ENCODE measurements around the gene KDM6A.
"Not testable (repeated sequence)": the region's sequence is repeated elsewhere in the genome, so short reads cannot be mapped to it uniquely, and the experiment has no call there.

Gene KDM6A

DNA sequence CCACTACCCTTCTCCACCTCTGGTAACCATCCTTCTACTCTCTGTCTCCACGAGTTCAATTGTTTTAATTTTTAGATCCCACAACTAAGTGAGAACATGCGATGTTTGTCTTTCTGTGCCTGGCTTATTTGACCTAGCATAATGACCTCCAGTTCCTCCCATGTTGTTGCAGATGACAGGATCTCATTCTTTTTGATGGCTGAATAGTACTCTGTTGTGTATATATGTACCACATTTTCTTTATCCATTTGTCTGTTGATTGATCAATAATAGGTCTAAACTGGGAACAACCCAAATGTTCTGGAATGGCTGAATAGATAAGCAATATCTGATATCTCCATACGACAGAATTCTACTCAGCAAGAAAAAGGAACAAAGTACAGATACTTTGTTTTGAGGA, 260.5 kb downstream of the KDM6A start:
- DNase-seq = no peak

DNA sequence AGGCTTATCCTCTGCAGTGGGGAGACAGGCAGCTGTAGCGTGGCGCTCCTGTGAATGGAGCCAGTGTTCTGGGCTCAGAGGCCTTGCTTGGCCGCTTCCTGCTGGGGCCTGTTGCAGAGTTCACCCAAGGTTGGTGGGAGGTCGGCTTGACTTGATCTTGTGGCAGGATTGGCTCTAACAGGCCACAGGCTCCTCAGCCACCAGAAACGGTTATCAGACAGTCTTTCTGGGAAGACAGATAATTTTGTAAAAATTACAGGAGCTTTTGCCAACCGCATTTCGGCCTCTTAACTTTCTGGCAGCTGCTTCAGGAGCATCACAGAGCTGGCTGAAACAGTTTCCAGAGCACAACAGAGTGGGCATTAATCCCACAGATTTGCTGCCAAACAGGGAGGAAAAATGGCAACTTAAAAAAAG, 261.3 kb downstream of the KDM6A start:
- DNase-seq = no peak

DNA sequence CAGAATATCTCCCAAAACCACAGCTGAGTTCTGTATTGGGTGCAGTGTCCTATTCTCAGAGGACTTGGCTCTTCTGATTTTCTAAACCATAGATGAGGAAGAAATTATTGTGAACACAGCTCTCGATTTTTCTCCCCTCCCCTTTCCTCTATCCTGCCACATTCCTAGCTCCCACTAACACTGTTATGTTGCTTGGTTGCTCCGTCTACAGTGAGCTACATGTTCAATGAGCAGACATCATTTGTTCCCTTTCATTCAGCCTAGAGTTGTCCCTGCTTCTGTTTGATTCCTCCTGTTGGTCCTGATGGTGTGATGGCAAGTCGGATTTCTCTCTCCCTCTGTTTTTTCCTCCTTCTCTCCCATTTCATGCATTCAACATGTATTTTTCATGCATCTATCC, 261.8 kb downstream of the KDM6A start:
- DNase-seq = no peak

DNA sequence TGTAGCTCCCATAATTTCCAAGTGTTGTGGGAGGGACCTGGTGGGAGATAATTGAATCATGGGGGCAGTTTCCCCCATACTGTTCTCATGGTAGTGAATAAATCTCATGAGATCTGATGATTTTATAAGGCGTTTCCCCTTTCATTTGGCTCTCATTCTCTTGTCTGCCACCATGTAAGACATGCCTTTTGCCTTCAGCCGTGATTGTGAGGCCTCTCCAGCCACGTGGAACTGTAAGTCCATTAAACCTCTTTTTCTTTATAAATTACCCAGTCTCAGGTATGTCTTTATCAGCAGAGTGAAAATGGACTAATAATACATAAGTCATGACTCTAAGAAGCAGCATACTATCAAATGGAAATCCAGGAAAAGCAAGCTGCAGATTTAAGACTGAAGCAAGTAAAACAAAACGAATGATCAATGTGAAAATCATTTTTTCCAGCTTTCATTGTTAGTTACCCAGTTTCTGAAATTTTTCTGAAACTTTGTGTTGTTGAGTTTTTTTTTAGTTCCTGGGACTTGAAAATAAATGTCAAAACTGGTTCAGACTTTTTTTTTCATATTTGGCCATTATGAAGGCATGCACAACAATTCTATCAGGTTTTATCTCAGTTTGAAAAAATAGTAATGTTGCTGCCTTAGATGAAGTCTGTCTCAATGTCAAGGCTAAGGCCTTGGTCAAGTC, 262.5 kb downstream of the KDM6A start:
- not testable (repeated sequence) for DNase-seq

DNA sequence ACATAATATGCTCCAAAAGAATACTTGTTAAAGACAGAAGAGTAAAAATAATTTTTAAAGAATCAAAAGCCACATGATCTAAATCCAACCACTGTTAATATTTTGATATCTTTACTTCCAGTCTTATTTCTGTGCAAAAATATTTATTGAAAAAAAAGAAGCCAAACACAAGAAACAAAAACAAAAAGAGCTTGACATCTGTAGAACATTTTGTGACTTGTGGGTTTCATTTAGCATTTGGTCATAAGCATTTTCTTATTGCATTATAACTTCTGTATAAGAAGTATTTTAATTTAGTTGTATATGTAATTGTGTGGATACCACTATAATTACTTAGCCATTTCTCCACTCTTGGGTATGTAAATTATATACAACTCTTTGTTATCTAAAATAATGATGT, 264.5 kb downstream of the KDM6A start:
- no peak for DNase-seq

DNA sequence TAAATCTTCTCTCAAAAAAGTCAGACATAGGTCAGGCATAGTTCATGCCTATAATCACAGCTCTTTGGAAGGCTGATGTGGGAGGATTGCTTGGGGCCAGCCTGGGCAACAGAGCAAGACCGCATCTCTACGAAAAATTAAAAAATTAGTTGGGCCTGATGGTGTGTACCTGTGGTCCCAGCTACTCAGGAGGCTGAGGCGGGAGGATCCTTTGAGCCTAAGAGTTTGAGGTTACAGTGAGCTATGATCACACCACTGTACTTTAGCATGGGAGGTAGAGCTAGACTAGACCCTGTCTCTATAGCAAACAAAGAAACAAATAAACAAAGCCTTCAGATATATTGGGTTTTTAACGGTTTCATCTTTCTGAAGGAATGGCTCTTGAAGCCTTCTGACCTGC, 265.5 kb downstream of the KDM6A start:
- DNase-seq = no peak

DNA sequence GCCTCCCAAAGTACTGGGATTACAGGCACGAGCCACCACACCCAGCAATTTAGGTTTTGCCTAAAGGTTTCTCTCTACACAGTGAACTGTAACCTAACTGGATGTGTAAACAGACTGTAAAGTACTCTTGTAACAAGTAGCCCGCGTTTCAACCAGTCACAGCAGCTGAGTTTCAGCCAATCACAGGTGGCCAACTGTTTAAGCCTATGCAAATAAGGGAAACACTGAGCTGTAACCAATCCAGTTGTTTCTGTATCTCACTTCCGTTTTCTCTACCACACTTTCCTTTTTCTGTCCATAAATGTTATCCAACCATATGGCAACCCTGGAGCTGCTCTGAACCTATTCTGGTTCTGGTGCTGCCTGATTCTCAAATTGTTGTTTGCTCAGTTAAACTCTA, 267.8 kb downstream of the KDM6A start:
- no peak for DNase-seq

DNA sequence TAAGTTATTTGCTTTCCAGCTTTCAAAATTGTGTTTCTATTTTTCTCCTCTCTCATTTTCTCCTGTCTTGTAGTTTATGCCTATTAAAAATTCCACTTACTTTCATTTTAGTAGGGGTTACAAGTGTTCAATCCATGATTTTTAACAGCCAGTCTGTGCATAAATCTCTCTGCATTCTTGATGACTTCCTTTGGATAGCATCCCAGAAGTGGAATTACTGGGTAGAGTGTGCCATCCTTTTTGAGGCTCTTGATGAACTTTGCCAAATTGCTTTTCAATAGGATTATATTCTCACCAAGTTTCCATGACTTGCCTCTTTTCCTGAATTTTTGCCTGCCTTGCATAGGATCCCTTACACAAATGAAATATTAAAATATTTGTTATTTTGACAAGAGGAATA, 269.2 kb downstream of the KDM6A start:
- no peak for DNase-seq

DNA sequence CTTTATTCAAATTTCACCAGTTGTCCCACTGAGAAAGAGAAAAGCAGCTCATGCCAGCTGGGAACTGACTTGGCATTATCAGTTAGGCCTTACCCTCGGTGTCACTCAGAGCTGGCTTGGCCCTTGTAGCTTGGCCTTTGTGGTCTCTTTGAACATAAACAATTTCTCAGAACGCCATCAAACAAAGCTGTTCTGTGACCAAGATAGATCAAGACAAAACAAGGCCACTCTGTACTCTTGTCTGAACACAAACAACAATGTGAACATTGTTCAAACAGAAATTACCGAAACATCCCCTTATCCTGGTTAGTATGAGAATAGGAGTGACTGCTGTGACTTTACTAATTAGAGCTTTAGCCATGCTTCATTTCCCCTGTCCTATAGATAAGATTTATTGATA, 270.5 kb downstream of the KDM6A start:
- no peak for DNase-seq

DNA sequence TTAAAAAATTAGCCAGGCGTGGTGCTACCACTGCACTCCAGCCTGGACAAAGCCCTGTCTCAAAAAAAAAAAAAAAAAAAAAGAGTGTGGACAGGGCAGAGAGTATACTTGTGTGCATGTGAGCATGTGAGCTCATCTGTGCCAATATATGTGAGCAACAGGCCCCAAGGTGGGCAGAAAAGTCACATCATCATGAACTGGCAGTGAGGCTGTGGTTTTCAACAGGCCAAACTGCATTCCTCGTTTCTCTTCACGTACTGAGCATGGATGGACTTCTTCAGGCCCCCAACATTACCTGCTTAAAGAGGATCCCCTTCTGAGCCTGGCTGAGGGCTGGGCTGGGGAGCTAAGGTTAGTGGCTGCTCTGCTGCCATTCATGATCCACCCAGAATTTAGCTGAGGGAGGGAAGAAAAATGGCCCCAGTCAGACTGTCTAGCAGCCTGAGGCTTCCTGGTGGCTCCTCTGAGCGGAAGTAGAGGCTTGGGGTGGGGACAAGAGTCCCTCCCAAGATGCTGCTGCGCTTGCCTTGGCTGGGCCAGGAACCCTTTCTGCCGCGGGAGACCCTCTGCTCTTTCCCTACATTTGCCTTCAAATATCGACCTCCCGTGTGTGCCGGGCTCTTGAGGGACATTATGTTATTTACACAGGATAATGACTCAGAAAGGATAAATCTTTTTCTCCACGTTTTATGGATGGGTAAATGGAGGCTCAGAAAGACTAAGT, 272.7 kb downstream of the KDM6A start:
- DNase-seq = no peak

DNA sequence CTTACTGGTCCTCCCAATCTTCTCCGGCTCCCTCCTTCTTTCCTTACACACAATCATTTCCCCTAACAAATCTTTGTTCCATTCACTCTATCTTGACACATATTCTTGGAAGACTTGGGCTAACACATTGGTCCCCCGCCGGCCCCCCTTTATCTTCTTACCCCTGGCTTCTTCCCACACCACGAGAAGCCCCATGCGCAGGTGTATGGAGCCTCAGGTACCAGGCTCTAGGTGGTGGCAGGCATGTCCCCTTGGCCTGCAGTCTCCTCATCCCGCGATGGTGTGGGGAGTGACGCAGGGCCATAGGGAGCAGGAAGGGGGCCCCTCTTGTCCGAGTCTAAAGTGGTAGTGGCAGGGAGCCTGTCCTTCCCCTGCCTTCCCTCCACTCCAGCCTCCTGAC, 277.8 kb downstream of the KDM6A start:
- no peak for DNase-seq

DNA sequence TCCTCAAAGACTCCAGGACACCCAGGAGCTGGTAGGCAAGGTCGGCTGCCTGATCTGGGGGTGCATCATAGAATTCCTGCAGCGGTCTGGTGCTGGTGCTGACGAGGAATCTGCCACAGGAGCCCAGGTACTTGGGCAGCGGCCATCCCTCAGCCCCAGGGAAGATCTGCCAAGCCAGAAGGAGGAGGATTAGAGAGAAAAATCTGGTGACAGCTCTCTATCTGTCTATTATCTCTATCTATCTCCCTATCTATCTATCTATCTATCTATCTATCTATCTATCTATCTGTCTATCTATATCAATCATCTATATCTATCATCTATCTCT, 281.0 kb downstream of the KDM6A start:
- DNase-seq = no peak

DNA sequence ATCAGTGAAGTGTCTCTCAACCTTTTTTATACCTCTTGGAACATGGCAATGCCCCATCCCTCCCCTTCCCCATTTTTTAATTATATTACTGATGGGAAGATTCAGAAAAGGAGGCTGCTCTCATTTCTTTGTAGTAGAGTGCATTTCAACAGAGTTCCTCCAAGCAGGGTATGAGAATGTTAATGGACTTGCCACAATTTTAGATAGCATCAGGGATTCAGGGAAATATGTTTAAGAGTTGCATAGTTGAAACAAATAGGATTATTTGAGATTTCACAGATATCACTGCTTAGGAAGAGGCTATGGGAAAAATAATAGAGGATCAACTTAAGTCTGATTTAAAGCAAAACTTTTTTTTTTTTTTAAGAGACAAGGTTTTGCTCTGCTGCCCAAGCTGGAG, 281.5 kb downstream of the KDM6A start:
- no peak for DNase-seq

DNA sequence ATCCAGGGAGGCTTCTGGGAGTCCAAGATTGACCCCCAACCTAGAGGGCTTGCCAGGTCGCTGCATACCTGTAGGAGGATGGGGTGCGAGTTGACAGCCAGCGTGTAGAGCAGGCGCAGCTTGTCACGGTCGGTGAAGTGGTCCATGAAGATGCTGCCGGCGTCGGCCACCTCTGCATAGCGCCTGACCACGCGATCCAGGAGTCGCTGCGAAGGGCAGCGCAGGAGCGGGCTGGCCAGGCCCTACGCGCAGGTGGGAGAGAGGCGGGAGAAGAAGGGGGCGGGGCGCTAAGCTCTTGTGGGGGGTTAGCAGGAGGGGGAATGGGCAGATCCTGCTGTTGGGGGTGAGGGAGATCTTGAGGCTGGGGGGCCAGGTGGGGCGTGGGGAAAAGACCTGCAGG, 284.7 kb downstream of the KDM6A start:
- no peak for DNase-seq

Measured in CD4-positive, alpha-beta T cell treated with Interleukin-1 beta for 1 hour (primary cell).